SK-N-SH (cell line): Measurements from ENCODE around the gene ATP8B1. TPM values are rescaled to one million over a fixed set of nuclear protein-coding genes. Genes with fewer than 3 reads are reported as not detected.
A peak's percentile ranks its signal among the peaks of the same experiment; 100 is the strongest.

Experiments used
- CTCF ChIA-PET: fragments of 300-600, 350-600 bp; formaldehyde crosslinking; extraction: SDS; loops from one replicate; lab custom pipeline; 2021; lab: Yijun Ruan, JAX
- POLR2A ChIA-PET: fragments of 350-600 bp; sonication (Branson Sonifier 250); formaldehyde crosslinking; extraction: SDS; loops from one replicate; lab custom pipeline; 2020; ENCODE audit warnings: antibody characterized with exemption, inconsistent platforms; lab: Yijun Ruan, JAX
- DNase-seq: peaks from one replicate; pipeline ENCODE4 v3.0.0; 2012
- H2AFZ ChIP-seq: fragments of 200-600 bp; sonication (generic); 2 replicates; pipeline ENCODE4 v1.8.1; 2016; ENCODE audit warnings: antibody characterized with exemption, mild to moderate bottlenecking, low read depth
- H3F3A ChIP-seq: fragments of 200-600 bp; sonication (generic); replicated peaks from 2 replicates; pipeline ENCODE3; 2016; ENCODE audit warnings: antibody characterized with exemption, mild to moderate bottlenecking; ENCODE audit not compliant: insufficient read depth
- H3K27ac ChIP-seq, 2 experiments: fragments of 200-500 bp in 1 of 2; fragments of 200-600 bp in 1 of 2; sonication (Bioruptor generic) in 1 of 2; sonication (generic), shearing (Covaris generic) in 1 of 2; 2 replicates each; pipeline versions ENCODE4 v1.5.1 to v1.6.1; 2014 to 2016; ENCODE audit warnings: low read depth in 2 of 2, inconsistent platforms in 1 of 2, low read length in 1 of 2, mild to moderate bottlenecking in 1 of 2, mixed read lengths in 1 of 2
- H3K27me3 ChIP-seq: fragments of 200-600 bp; sonication (generic), shearing (Covaris generic); 2 replicates; pipeline ENCODE4 v1.6.1; 2016; ENCODE audit warnings: mixed run types; ENCODE audit not compliant: insufficient read depth
- H3K36me3 ChIP-seq, 2 experiments: fragments of 200-500 bp in 1 of 2; fragments of 200-600 bp in 1 of 2; sonication (Bioruptor generic) in 1 of 2; sonication (generic) in 1 of 2; replicated peaks in 1 of 2; 2 replicates each; pipeline versions ENCODE3 to v1.5.1; 2014 to 2016; ENCODE audit warnings: low read length in 1 of 2, mild to moderate bottlenecking in 1 of 2; ENCODE audit not compliant: insufficient read depth in 2 of 2, control insufficient read depth in 1 of 2
- H3K4me1 ChIP-seq, 2 experiments: fragments of 200-500 bp in 1 of 2; fragments of 200-600 bp in 1 of 2; sonication (Bioruptor generic) in 1 of 2; sonication (generic), shearing (Covaris generic) in 1 of 2; 2 replicates each; pipeline versions ENCODE4 v1.5.1 to v1.6.1; 2014 to 2016; ENCODE audit warnings: low read depth in 1 of 2, low read length in 1 of 2, mixed run types in 1 of 2; ENCODE audit not compliant: insufficient read depth in 2 of 2, control insufficient read depth in 1 of 2
- H3K4me2 ChIP-seq: fragments of 200-600 bp; sonication (generic), shearing (Covaris generic); 2 replicates; pipeline ENCODE4 v1.6.1; 2017; ENCODE audit warnings: mixed run types
- H3K4me3 ChIP-seq, 2 experiments: fragments of 200-500 bp in 1 of 2; fragments of 200-600 bp in 1 of 2; sonication (Bioruptor generic) in 1 of 2; sonication (generic), shearing (Covaris generic) in 1 of 2; 2 replicates each; pipeline versions ENCODE4 v1.5.1 to v1.8.1; 2014 to 2016; ENCODE audit warnings: low read depth in 2 of 2, inconsistent platforms in 1 of 2, low read length in 1 of 2, mild to moderate bottlenecking in 1 of 2, mixed read lengths in 1 of 2, moderate library complexity in 1 of 2
- H3K79me2 ChIP-seq: fragments of 200-600 bp; sonication (generic); 2 replicates; pipeline ENCODE4 v1.8.1; 2017; ENCODE audit warnings: mild to moderate bottlenecking; ENCODE audit not compliant: insufficient read depth
- H3K9ac ChIP-seq: fragments of 200-600 bp; sonication (generic); 2 replicates; pipeline ENCODE4 v1.6.1; 2017; ENCODE audit warnings: mixed run types
- H3K9me2 ChIP-seq: fragments of 200-600 bp; sonication (generic); 2 replicates; pipeline ENCODE4 v1.6.1; 2017; ENCODE audit warnings: mixed run types
- H3K9me3 ChIP-seq: fragments of 200-600 bp; sonication (generic); 2 replicates; pipeline ENCODE4 v1.6.1; 2017; ENCODE audit warnings: mixed run types, mild to moderate bottlenecking, moderate library complexity
- H4K20me1 ChIP-seq: fragments of 200-600 bp; sonication (generic); 2 replicates; pipeline ENCODE4 v1.6.1; 2017; ENCODE audit warnings: mild to moderate bottlenecking, mixed run types; ENCODE audit not compliant: insufficient read depth
- CHD2 ChIP-seq: fragments of 150-350 bp; IDR thresholded peaks from 2 replicates; pipeline ENCODE4 v1.6.1; 2018; ENCODE audit warnings: low read length; ENCODE audit not compliant: partially characterized antibody
- ELF1 ChIP-seq: IDR thresholded peaks from 2 replicates; pipeline ENCODE4 v1.4.0; 2012
- EP300 ChIP-seq, 2 experiments: IDR thresholded peaks; 2 replicates each; pipeline versions ENCODE4 v1.4.0 to v1.6.1; 2012; ENCODE audit warnings: borderline replicate concordance in 1 of 2, low read depth in 1 of 2, low read length in 1 of 2
- GABPA ChIP-seq: IDR thresholded peaks from 2 replicates; pipeline ENCODE4 v1.4.0; 2012; ENCODE audit warnings: low read depth, mild to moderate bottlenecking
- MEF2A ChIP-seq: IDR thresholded peaks from 2 replicates; pipeline ENCODE4 v1.4.0; 2012; ENCODE audit warnings: low read depth, borderline replicate concordance
- NRF1 ChIP-seq: IDR thresholded peaks from 2 replicates; pipeline ENCODE4 v1.6.1; 2012; ENCODE audit warnings: low read depth, mild to moderate bottlenecking, low read length
- POLR2AphosphoS5 ChIP-seq: IDR thresholded peaks from 2 replicates; pipeline ENCODE4 v1.6.1; 2012; ENCODE audit warnings: low read depth, low read length
- RAD21 ChIP-seq: IDR thresholded peaks from 2 replicates; pipeline ENCODE4 v1.6.1; 2012; ENCODE audit warnings: mild to moderate bottlenecking, low read length
- RCOR1 ChIP-seq: fragments of 150-350 bp; IDR thresholded peaks from 2 replicates; pipeline ENCODE4 v1.6.1; 2017; ENCODE audit warnings: antibody characterized with exemption, low read length
- RFX5 ChIP-seq: IDR thresholded peaks from 2 replicates; pipeline ENCODE4 v1.6.1; 2012; ENCODE audit warnings: mild to moderate bottlenecking, improper control_type of control experiment, low read length
- SIN3A ChIP-seq: IDR thresholded peaks from 2 replicates; pipeline ENCODE4 v1.6.1; 2012; ENCODE audit warnings: low read depth, mild to moderate bottlenecking, low read length, moderate library complexity, borderline replicate concordance
- YY1 ChIP-seq: IDR thresholded peaks from 2 replicates; pipeline ENCODE4 v1.4.0; 2012; ENCODE audit warnings: low read depth, mild to moderate bottlenecking
- WGBS: methylation state at CpG from one replicate; pipeline ENCODE4 v1.1.6; 2017; ENCODE audit warnings: low lambda C conversion rate; 5-methylcytosine and 5-hydroxymethylcytosine counted together
- polyA plus RNA-seq, 3 experiments: library from polyadenylated mRNA; depleted of rRNA; stranded (reverse); fragments of >200 nt; gene quantifications; 2 replicates each; pipeline ENCODE4 v1.2.3, GENCODE V29; 2012
- TF ChIP-seq, protein P1 (sequence below): IDR thresholded peaks from 2 replicates; pipeline ENCODE4 v1.4.0; 2012; ENCODE audit warnings: low read depth
- TF ChIP-seq, protein P2 (sequence below): IDR thresholded peaks from 2 replicates; pipeline ENCODE4 v1.6.1; 2012; ENCODE audit warnings: mild to moderate bottlenecking, low read depth, low read length, moderate library complexity
- TF ChIP-seq, protein P3 (sequence below): IDR thresholded peaks from 2 replicates; pipeline ENCODE4 v1.4.0; 2012; ENCODE audit warnings: low read depth, borderline replicate concordance
- TF ChIP-seq, protein P4 (sequence below): fragments of 200-600 bp; sonication (generic); IDR thresholded peaks from 2 replicates; pipeline ENCODE4 v1.6.1; 2017; ENCODE audit warnings: antibody characterized with exemption, mild to moderate bottlenecking, moderate library complexity

ATP8B1 gene
- polyA plus RNA-seq, 1 of the 3 experiments (the other 2 are of a cell fraction): 43.8 TPM

DNA sequence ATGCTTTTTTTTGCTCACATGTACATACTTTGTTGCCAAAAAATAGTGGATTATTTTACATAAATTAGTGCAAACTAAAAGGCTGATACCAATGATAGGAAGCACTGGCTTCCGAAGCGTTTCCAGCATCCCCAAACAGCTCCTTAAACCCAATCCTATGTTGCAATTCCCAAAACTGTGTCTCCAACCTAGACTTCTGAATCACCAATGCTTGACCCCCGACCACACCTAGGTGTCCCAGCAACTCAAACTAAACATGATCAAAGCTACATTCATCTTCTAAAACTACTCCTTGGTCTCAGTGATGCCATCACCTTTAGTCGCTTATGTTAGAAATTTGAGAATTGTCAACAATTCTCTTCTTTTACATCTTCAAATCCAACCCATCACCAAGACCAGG lies 13.4 kb downstream of the ATP8B1 start:
- no peaks in the 10 kb centered on the region for H3K9me3 ChIP-seq
- H3K27me3 ChIP-seq: no peaks in the 10 kb centered on the region
- H3K27ac ChIP-seq: peak overlapping the region; percentile 79 to 97; a peak in 3 of 4 replicates
- H3K4me3 ChIP-seq: peak overlapping the region in 1 of 2 experiments; percentile 41; a peak in 3 of 4 replicates
- peak overlapping the region; percentile 50; the same call in 1 of the 2 replicates for H3K9ac ChIP-seq
- peaks cover 94% of the 10 kb centered on the region for H3K79me2 ChIP-seq
- ChIA-PET POLR2A (no interaction called here), CTCF (no interaction called here)
- peaks cover 52% of the 10 kb centered on the region for H3F3A ChIP-seq
- TF ChIP-seq, protein P1, sequence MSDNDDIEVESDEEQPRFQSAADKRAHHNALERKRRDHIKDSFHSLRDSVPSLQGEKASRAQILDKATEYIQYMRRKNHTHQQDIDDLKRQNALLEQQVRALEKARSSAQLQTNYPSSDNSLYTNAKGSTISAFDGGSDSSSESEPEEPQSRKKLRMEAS: no peak
- TF ChIP-seq RFX5: no peak
- no peak for TF ChIP-seq ELF1
- TF ChIP-seq YY1: no peak
- TF ChIP-seq CHD2: no peak
- TF ChIP-seq POLR2AphosphoS5: no peak
- TF ChIP-seq, protein P2, sequence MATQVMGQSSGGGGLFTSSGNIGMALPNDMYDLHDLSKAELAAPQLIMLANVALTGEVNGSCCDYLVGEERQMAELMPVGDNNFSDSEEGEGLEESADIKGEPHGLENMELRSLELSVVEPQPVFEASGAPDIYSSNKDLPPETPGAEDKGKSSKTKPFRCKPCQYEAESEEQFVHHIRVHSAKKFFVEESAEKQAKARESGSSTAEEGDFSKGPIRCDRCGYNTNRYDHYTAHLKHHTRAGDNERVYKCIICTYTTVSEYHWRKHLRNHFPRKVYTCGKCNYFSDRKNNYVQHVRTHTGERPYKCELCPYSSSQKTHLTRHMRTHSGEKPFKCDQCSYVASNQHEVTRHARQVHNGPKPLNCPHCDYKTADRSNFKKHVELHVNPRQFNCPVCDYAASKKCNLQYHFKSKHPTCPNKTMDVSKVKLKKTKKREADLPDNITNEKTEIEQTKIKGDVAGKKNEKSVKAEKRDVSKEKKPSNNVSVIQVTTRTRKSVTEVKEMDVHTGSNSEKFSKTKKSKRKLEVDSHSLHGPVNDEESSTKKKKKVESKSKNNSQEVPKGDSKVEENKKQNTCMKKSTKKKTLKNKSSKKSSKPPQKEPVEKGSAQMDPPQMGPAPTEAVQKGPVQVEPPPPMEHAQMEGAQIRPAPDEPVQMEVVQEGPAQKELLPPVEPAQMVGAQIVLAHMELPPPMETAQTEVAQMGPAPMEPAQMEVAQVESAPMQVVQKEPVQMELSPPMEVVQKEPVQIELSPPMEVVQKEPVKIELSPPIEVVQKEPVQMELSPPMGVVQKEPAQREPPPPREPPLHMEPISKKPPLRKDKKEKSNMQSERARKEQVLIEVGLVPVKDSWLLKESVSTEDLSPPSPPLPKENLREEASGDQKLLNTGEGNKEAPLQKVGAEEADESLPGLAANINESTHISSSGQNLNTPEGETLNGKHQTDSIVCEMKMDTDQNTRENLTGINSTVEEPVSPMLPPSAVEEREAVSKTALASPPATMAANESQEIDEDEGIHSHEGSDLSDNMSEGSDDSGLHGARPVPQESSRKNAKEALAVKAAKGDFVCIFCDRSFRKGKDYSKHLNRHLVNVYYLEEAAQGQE: no peak
- TF ChIP-seq, protein P3, sequence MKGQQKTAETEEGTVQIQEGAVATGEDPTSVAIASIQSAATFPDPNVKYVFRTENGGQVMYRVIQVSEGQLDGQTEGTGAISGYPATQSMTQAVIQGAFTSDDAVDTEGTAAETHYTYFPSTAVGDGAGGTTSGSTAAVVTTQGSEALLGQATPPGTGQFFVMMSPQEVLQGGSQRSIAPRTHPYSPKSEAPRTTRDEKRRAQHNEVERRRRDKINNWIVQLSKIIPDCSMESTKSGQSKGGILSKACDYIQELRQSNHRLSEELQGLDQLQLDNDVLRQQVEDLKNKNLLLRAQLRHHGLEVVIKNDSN: no peak
- no peak for TF ChIP-seq SIN3A
- no peak for TF ChIP-seq RAD21
- TF ChIP-seq GABPA: no peak
- TF ChIP-seq NRF1: no peak
- TF ChIP-seq RCOR1: no peak
- TF ChIP-seq, protein P4, sequence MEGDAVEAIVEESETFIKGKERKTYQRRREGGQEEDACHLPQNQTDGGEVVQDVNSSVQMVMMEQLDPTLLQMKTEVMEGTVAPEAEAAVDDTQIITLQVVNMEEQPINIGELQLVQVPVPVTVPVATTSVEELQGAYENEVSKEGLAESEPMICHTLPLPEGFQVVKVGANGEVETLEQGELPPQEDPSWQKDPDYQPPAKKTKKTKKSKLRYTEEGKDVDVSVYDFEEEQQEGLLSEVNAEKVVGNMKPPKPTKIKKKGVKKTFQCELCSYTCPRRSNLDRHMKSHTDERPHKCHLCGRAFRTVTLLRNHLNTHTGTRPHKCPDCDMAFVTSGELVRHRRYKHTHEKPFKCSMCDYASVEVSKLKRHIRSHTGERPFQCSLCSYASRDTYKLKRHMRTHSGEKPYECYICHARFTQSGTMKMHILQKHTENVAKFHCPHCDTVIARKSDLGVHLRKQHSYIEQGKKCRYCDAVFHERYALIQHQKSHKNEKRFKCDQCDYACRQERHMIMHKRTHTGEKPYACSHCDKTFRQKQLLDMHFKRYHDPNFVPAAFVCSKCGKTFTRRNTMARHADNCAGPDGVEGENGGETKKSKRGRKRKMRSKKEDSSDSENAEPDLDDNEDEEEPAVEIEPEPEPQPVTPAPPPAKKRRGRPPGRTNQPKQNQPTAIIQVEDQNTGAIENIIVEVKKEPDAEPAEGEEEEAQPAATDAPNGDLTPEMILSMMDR: no peak
- no peak for TF ChIP-seq MEF2A
- no peak for TF ChIP-seq EP300 (IDR thresholded peaks at IDR 0.05; ENCODE audit: borderline replicate concordance in 1 of 2, low read depth in 1 of 2, low read length in 1 of 2)
- H3K9me2 ChIP-seq: no peaks in the 10 kb centered on the region
- peaks cover 51% of the 10 kb centered on the region for H4K20me1 ChIP-seq
- peak overlapping the region; percentile 79 for H3K4me2 ChIP-seq
- H2AFZ ChIP-seq: no peak overlapping the region
- DNase-seq: no peak
- 87% methylated on average over 4 of the region's 4 CpGs for WGBS
- H3K4me1 ChIP-seq: peaks cover 0 to 65% of the 10 kb centered on the region in 2 experiments; a peak in 2 of 4 replicates
- peaks cover 0 to 26% of the 10 kb centered on the region in 2 experiments for H3K36me3 ChIP-seq
